Stimulated activated effector memory CD8-positive, alpha-beta T cell treated with anti-CD3 and anti-CD28 coated beads, Interleukin-12 subunit alpha, Interleukin-12 subunit beta, amount 100 ng/mL, for 72 hours (primary cell): Measurements from ENCODE around the gene STK32C.

Experiments used
- ATAC-seq: fragments of 150-1000 bp; cut with Tn5 transposase; 2 replicates; pipeline ENCODE4 v1.10.0; 2021
- DNase-seq, 2 donors: peaks; one replicate each; pipeline ENCODE4 v3.0.0; 2021 to 2022; ENCODE audit warnings: low spot score in 2 of 2
- H3K27ac Mint-ChIP-seq: one replicate; pipeline ENCODE4 v1.8.0; 2022; ENCODE audit warnings: mild to moderate bottlenecking, mixed read lengths
- H3K36me3 Mint-ChIP-seq: one replicate; pipeline ENCODE4 v1.8.0; 2022; ENCODE audit warnings: mild to moderate bottlenecking, mixed read lengths
- H3K4me1 Mint-ChIP-seq: one replicate; pipeline ENCODE4 v1.8.0; 2022; ENCODE audit warnings: mixed read lengths
- H3K4me3 Mint-ChIP-seq: one replicate; pipeline ENCODE4 v1.8.0; 2022; ENCODE audit warnings: mild to moderate bottlenecking, mixed read lengths
- H3K9me3 Mint-ChIP-seq: one replicate; pipeline ENCODE4 v1.8.0; 2022; ENCODE audit warnings: mixed read lengths

The STK32C gene

DNA sequence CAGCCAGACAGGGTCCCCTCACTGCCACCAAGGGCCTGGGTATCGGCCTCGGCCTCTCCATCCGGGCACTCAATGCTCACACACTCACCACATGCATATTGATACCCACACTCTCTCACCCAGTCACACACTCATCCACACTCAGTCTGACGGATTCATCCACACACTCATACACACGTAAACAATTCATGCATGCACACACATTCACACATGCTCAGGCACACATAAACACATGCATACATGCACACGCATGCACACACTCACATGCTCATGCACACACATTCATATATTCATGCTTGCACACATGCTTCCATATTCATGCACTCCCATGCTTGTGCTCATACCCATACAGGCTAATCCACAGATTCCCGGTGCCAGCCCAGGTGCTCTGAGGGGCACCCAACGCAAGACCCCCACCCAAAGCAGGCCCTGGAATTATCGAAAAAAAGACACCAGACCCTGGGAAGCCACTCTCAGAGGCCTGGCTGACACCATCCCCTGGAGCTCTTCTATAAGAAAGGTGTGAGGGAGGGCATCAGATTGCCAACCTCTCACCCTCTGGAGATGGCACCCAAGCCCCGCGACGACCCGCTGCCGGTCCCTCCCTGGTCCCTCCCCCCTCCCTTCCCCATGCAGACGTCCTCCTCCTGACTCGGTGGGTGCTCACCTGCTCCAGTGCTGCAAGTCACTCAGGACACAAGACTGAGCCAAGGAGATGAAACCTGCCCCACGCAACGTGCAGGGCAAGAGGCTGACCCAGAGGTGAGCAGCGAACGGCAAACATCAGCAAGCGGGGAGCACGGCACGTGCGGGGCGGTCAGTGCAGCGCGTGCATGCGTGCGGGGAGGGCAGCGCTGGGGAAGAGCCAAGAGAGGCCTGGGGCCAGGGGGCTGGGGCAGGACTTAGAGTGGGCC, 15.2 kb downstream of the STK32C start:
- ATAC-seq (no peak), DNase-seq (no peak)
- Mint-ChIP-seq H3K4me1 (no peaks in the 10 kb centered on the region), H3K4me3 (no peak overlapping the region), H3K36me3 (no peaks in the 10 kb centered on the region), H3K27ac (no peak overlapping the region), H3K9me3 (no peaks in the 10 kb centered on the region)

DNA sequence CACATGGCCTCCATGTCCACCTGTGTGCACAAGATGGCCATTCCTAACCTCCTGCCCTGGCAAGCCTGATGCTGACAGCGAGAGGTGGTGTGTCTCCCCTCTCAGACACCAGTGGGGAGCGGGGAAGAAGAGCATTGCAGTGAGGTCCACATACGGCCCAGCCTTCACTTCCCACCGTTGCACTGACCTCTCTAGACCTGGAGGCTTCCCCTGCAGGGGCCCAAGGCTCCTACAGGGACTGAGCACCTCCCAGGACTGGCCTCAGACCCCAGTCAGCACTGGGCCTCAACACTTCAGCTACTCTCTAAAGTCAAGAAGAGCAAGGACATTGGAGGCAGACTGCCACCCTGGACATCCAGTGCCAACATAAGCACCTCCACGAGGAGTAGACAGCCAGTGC, 15.9 kb downstream of the STK32C start:
- DNase-seq (no peak), ATAC-seq (no peak)
- no peak overlapping the region for H3K4me3 Mint-ChIP-seq
- no peaks in the 10 kb centered on the region for H3K36me3 Mint-ChIP-seq
- no peaks in the 10 kb centered on the region for H3K9me3 Mint-ChIP-seq
- H3K27ac Mint-ChIP-seq = no peak overlapping the region
- no peaks in the 10 kb centered on the region for H3K4me1 Mint-ChIP-seq

DNA sequence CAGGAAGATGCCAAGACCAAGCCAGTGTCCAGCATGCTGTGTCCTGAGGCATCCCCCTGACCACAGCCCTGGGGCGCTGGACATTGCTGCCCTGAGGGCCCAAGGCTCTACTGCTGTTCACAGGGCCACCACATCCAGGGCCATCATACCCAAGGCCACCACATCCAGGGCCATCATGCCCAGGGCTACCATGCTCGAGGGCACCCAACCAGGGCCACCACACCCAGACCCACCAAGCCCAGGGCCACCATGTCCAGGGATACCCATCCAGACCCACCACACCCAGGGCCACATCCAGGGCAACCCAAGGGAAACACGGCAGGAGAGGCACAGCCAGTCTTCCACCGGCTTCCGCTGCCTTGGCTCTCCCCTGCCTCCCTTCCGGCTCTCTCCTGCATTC, 17.1 kb downstream of the STK32C start:
- Mint-ChIP-seq H3K4me1 (no peaks in the 10 kb centered on the region), H3K9me3 (no peaks in the 10 kb centered on the region), H3K36me3 (no peaks in the 10 kb centered on the region), H3K27ac (no peak overlapping the region), H3K4me3 (no peak overlapping the region)
- ATAC-seq = no peak
- DNase-seq = no peak

DNA sequence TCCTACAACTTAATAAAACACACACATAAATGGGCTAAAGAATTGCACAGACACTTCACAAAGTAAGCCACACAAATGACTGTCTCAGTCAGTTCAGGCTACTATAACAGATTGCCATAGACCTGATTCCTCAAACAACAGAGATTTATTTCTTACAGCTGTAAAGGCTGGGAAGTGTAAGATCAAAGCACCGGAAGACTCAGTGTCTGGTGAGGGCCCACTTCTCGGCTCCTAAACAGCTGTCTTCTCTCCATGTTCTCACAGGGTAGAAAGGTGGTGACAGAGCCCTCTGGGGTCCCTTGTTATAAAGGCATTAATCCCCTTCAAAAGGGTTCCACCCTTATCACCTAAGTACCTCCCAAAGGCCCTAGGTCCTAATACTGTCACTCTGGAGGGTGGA, 18.3 kb downstream of the STK32C start:
- ATAC-seq (no peak), DNase-seq (no peak)
- no peaks in the 10 kb centered on the region for H3K4me1 Mint-ChIP-seq
- no peaks in the 10 kb centered on the region for H3K9me3 Mint-ChIP-seq
- H3K27ac Mint-ChIP-seq = no peak overlapping the region
- no peak overlapping the region for H3K4me3 Mint-ChIP-seq
- H3K36me3 Mint-ChIP-seq = no peaks in the 10 kb centered on the region

DNA sequence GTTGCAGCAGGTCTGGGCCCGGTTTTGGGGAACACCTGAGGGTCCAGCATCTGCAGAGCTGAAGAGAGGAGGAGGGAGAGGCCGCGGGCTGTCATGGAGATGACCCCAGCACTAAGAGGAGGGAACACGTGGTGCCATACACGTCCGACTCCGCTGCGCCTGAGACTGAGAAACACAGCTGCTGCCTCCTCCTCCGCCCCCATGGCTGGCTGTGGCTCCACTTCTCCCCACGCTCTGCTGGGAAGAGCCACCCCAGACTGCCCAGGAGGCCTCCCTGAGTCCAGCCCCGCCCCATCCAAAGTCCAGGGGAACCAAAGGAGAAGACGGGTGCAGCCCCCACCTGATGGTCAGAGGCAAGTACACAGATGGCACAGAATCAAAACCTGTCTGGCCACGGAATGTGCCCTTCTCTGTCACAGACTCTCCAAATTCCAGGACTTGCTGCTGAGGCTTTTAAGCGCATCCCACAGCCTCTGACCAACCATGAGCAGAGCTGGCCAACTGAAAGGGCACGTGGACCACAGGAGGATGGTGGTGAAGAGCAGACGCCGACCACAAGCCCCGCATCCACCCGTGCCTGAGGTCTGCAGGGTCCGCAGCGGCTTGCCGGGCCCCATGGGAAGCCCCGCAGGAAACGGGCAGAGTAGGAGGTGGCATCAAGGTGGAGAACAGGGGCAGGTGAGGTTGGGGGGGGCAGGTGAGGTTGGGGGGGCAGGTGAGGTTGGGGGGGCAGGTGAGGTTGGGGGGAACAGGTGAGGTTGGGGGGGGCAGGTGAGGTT, 24.0 kb downstream of the STK32C start:
- no peak overlapping the region for H3K4me3 Mint-ChIP-seq

DNA sequence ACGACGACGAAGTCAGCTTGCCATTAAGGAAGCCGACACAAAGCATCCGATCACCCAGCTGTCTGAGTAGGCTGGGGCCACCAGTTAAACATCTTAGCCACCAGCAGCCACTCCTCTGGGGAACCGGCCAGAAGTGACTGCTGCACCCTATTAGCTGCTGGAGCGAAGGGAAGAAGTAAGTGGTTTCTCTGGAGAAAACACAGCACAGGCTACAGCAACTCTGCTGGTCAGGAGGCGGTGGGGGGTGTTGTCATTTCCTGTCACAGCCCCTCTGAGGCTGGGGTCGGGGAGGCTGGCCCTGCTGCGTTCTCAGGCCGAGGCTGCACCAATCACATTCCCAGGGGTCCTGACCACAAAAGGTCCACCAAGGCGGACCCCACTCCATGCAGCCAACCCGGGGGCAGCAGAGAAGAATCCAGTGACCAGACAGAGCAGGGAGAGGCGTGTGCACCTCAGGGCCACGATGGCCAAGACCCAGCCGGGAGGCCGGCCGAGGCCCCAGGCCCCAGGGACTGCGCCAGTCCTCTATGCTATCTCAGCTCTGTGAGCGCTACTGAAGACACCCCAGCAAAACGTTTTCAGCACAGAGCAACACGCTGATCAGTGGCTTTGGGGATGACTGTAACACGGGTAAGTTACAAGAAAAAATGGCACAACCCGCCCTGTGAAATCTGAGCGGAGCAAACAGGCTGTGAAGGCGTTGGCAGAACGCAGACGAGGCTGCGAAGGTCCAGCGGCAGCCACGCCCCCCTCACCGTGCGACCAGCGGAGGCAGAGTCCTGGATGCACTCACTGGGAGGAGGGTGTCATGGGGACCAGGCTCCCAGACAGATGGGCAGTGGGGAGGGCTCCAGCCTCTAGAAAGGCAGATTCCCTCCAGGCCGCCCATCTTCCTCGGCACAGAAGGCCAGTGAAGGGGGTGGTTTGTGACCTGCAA, 24.8 kb downstream of the STK32C start:
- Mint-ChIP-seq H3K4me3 (no peak overlapping the region), H3K9me3 (no peaks in the 10 kb centered on the region)
- ATAC-seq = no peak

More for the DNA sequence above, 24.0 kb downstream of the STK32C start:
- DNase-seq (no peak), ATAC-seq (no peak)
- no peak overlapping the region for H3K27ac Mint-ChIP-seq
- H3K36me3 Mint-ChIP-seq = no peaks in the 10 kb centered on the region
- peaks cover 20% of the 10 kb centered on the region for H3K4me1 Mint-ChIP-seq
- no peaks in the 10 kb centered on the region for H3K9me3 Mint-ChIP-seq

DNA sequence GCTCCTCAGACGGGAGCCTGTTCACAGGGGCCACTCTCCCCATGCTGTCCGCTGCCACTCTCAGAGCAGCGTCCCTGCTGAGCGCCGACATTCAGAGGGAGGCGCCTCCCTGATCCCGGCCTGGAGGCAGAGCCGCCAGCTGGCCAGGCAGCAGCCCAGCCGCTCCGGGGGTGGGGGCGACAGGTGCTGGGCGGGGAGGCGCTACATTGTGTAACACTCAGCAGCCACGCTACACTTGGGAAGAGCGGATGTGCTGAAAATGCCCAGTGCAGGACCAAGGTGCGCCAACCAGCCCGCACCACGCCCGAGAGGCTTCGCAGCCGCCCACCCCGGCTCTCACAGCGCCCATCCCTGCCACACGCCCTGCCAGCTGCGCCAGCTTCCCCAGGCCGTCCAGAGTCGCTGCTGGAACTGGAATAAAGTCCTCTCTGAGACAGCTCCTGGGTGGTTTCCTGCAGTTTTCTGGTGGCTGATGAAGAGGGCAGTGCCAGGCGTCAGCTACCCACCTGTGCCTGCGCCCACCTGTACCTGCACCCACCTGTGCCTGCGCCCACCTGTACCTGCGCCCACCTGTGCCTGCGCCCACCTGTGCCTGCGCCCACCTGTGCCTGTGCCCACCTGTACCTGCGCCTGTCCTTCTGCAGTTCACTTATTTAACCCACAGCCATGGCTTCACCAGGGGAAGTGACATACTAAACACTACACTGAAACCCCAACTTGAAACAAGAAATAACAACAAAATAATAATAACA, 25.7 kb downstream of the STK32C start:
- ATAC-seq (no peak), DNase-seq (no peak)
- Mint-ChIP-seq H3K36me3 (no peaks in the 10 kb centered on the region), H3K27ac (no peak overlapping the region), H3K4me1 (peaks cover 20% of the 10 kb centered on the region), H3K9me3 (no peaks in the 10 kb centered on the region), H3K4me3 (no peak overlapping the region)

More for the DNA sequence above, 24.8 kb downstream of the STK32C start:
- no peak overlapping the region for H3K27ac Mint-ChIP-seq
- H3K4me1 Mint-ChIP-seq = peaks cover 20% of the 10 kb centered on the region
- DNase-seq = no peak
- no peaks in the 10 kb centered on the region for H3K36me3 Mint-ChIP-seq

DNA sequence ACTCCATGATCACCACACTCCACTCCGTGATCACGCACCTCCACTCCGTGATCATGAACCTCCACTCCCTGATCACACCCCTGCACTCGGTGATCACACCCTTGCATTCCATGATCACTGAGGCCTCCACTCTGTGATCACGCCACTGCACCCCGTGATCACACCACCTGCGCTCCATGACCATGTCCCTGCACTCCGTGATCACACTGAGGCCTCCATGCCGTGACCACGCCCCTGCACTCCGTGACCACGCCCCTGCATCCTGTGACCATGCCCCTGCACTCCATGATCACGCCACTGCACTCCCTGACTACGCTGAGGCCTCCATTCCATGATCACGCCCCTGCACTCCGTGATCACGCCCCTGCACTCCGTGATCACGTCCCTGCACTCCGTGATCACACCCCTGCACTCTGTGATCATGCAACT, 27.1 kb downstream of the STK32C start:
- peaks cover 20% of the 10 kb centered on the region for H3K4me1 Mint-ChIP-seq
- H3K9me3 Mint-ChIP-seq = no peaks in the 10 kb centered on the region
- no peak for ATAC-seq
- no peak overlapping the region for H3K27ac Mint-ChIP-seq
- no peak overlapping the region for H3K4me3 Mint-ChIP-seq
- DNase-seq = no peak
- H3K36me3 Mint-ChIP-seq = no peaks in the 10 kb centered on the region

DNA sequence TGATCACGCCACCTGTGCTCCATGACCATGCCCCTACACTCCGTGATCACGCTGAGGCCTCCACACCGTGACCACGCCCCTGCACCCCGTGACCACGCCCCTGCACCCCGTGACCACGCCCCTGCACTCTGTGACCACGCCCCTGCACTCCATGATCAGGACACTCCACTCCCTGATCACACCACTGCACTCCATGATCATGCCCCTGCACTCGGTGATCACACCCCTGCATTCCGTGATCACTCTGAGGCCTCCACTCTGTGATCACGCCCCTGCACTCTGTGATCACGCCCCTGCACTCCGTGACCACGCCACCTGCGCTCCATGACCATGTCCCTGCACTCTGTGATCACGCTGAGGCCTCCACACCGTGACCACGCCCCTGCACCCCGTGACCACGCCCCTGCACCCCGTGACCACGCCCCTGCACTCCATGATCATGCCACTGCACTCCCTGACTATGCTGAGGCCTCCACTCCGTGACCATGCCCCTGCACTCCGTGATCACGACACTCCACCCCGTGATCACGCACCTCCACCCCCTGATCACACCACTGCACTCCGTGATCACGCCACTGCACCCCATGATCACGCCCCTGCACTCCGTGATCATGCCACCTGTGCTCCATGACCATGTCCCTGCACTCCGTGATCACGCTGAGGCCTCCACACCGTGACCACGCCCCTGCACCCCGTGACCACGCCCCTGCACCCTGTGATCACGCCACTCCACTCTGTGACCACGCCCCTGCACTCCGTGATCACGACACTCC, 27.7 kb downstream of the STK32C start:
- no peaks in the 10 kb centered on the region for H3K36me3 Mint-ChIP-seq
- ATAC-seq (no peak), DNase-seq (no peak)
- H3K27ac Mint-ChIP-seq = no peak overlapping the region
- no peak overlapping the region for H3K4me3 Mint-ChIP-seq
- no peaks in the 10 kb centered on the region for H3K9me3 Mint-ChIP-seq
- peaks cover 20% of the 10 kb centered on the region for H3K4me1 Mint-ChIP-seq

DNA sequence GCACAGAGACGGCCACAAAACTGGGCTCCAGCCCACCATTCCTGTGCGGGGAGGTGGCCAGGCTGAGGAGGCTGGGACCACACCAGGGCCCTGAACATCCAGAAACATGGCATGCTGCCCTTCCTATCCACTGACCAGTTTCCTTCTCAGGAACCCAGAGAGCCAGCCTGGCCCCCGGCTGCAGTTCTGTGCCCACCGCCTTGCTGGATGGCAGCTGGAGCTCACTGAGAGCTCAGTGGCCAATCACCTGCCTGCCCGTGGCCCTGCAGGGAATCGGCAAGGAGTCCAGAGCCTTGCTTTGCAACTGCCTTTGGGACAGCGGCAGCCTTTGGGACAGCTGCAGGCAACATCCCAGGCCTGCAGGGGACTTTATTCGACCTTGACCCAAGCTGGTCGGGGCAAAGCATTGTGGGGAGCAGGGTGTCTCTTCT, 30.4 kb downstream of the STK32C start:
- peaks cover 22% of the 10 kb centered on the region for H3K4me1 Mint-ChIP-seq
- no peak for DNase-seq
- no peak overlapping the region for H3K4me3 Mint-ChIP-seq
- H3K9me3 Mint-ChIP-seq = no peaks in the 10 kb centered on the region
- H3K27ac Mint-ChIP-seq = no peak overlapping the region
- no peaks in the 10 kb centered on the region for H3K36me3 Mint-ChIP-seq
- ATAC-seq = no peak

DNA sequence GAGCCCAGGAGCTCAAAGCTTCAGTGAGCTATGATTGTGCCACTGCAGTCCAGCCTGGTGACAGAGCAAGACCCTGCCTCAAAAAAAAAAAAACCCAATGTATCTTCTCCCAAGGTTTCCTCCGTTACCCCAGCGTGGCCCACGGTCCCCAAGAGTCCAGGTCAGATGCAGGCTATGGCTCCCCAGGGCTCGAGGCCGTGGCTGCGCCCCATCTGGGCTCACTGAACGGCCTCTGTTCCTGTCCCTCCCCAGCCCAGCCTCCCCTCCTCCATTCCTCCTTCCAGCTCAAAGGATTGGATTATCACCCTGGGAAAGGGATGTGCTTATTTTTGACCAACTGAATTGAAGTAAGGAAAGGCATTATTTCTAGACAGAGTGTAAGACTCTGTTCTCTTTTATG, 31.0 kb downstream of the STK32C start:
- no peaks in the 10 kb centered on the region for H3K9me3 Mint-ChIP-seq
- DNase-seq = no peak
- H3K4me1 Mint-ChIP-seq = peaks cover 21% of the 10 kb centered on the region
- H3K36me3 Mint-ChIP-seq = no peaks in the 10 kb centered on the region
- ATAC-seq = no peak
- no peak overlapping the region for H3K27ac Mint-ChIP-seq
- H3K4me3 Mint-ChIP-seq = no peak overlapping the region

DNA sequence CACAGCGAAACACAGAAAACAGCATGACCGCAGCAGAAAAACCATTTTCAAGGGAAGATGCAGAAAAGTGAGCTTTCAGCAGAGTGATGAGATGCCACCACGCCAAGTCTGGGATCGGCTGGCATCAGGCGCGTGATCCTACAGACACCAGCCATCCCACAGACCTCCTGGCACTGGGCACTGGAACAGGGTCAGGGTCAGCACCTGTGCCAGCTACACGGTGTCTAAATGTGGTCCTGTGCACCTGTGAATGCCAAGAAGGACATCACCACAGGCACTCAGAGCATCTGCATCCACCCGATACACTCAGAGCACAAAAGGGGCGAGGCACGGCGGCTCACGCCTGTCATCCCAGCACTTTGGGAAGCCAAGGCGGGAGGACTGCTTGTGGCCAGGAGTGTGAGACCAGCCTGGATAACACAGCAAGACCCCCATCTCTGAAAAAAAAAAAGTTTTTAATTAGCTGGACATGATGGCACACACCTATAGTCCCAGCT, 31.5 kb downstream of the STK32C start:
- H3K9me3 Mint-ChIP-seq = no peaks in the 10 kb centered on the region
- DNase-seq = no peak

DNA sequence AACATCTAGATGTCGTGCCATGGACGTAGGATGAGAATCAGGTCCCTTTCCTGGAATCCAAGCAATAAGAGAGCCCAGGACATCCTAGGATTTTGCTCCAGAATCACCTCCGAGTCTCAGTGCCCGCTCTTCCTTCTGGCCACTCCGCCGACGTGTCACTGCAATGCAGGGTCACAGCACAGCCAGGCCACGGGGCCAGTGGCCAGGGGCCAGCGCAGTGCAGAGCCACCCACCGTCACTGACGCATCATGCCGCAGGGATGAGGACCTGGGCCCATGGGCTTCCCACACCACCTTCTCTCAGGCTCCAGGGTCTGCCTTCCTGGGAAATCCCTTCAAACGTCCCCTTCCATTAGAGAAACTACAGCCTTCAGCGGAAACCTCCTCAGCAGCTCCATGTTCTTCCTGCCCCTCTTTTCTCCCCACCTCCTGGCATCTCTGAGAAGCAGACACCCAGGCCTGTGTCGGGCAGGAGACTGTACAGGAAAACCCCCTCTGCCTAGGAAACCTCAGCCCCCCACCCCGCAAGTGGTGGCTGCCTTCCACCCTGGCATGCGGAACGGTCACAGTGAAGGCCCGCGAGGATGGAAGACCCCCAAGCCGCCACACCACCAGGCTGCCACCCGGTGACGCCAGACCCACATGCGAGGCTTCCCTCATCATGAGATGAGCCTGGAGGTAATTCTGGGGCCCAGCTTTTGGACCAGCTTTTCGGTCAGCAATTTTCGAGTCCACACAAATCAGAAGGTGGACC, 32.1 kb downstream of the STK32C start:
- Mint-ChIP-seq H3K4me3 (no peak overlapping the region), H3K4me1 (peaks cover 16% of the 10 kb centered on the region), H3K9me3 (no peaks in the 10 kb centered on the region), H3K27ac (no peak overlapping the region), H3K36me3 (no peaks in the 10 kb centered on the region)
- ATAC-seq (no peak), DNase-seq (no peak)

More for the DNA sequence above, 31.5 kb downstream of the STK32C start:
- Mint-ChIP-seq H3K36me3 (no peaks in the 10 kb centered on the region), H3K27ac (no peak overlapping the region), H3K4me3 (no peak overlapping the region), H3K4me1 (peaks cover 21% of the 10 kb centered on the region)
- ATAC-seq = no peak
